Measurements from ENCODE around the gene PAQR5.

GRCh38 chr15:69367236-69367635 lies 68.5 kb downstream of the PAQR5 start:
- no peak for TF ChIP-seq CTCF (IDR thresholded peaks at IDR 0.05)
- TF ChIP-seq POLR2A (IDR thresholded peaks at IDR 0.05): no peak

Data from right lobe of liver (tissue), 4 donors.